Stomach smooth muscle (tissue), 2 donors: ENCODE results near the gene OTUD3.
"Not testable (repeated sequence)": the region's sequence is repeated elsewhere in the genome, so short reads cannot be mapped to it uniquely, and the experiment has no call there.

ENCODE experiments used
- H3K27ac ChIP-seq: one replicate; pipeline ENCODE4 v1.7.0; 2013; ENCODE audit warnings: mild to moderate bottlenecking, low read length, inconsistent platforms
- H3K27me3 ChIP-seq, 2 donors: one replicate each; pipeline ENCODE4 v1.7.0; 2013; ENCODE audit warnings: low read length in 2 of 2; ENCODE audit not compliant: insufficient read depth in 2 of 2, control insufficient read depth in 1 of 2
- H3K36me3 ChIP-seq, 2 donors: one replicate each; pipeline ENCODE4 v1.7.0; 2013; ENCODE audit warnings: low read length in 2 of 2; ENCODE audit not compliant: control insufficient read depth in 2 of 2, insufficient read depth in 2 of 2
- H3K4me1 ChIP-seq: one replicate; pipeline ENCODE4 v1.7.0; 2013; ENCODE audit warnings: low read length; ENCODE audit not compliant: control insufficient read depth, insufficient read depth
- H3K4me3 ChIP-seq, 2 donors: one replicate each; pipeline ENCODE4 v1.7.0; 2013; ENCODE audit warnings: low read length in 2 of 2
- H3K9ac ChIP-seq, 2 donors: one replicate each; pipeline ENCODE4 v1.7.0; 2013; ENCODE audit warnings: low read length in 2 of 2, mild to moderate bottlenecking in 1 of 2
- H3K9me3 ChIP-seq, 2 donors: one replicate each; pipeline ENCODE4 v1.7.0; 2013; ENCODE audit warnings: low read length in 2 of 2; ENCODE audit not compliant: control insufficient read depth in 2 of 2
- donor health status: healthy.
- donor health status: Pancreatic carcinoma.

Gene OTUD3

GRCh38 chr1:19926296-19927129 is 44.3 kb downstream of the OTUD3 start:
- H3K27ac ChIP-seq: no peak overlapping the region
- peaks cover 0 to 6% of the 10 kb centered on the region in 2 donors for H3K27me3 ChIP-seq
- no peaks in the 10 kb centered on the region for H3K36me3 ChIP-seq

GRCh38 chr1:19927130-19927421 is 44.9 kb downstream of the OTUD3 start:
- not testable (repeated sequence) for H3K27me3 ChIP-seq, H3K27ac ChIP-seq, H3K36me3 ChIP-seq, H3K4me1 ChIP-seq, H3K9ac ChIP-seq, H3K4me3 ChIP-seq
- H3K9me3 ChIP-seq: peaks cover 6 to 11% of the 10 kb centered on the region in 2 donors

More at GRCh38 chr1:19926296-19927129, 44.3 kb downstream of the OTUD3 start:
- Histone ChIP-seq H3K4me1 (no peaks in the 10 kb centered on the region), H3K9ac (no peak overlapping the region), H3K4me3 (no peak overlapping the region), H3K9me3 (peaks cover 5 to 10% of the 10 kb centered on the region in 2 donors)

GRCh38 chr1:19932866-19933265 is 50.7 kb downstream of the OTUD3 start:
- H3K27me3 ChIP-seq: no peaks in the 10 kb centered on the region
- no peak overlapping the region for H3K4me3 ChIP-seq
- no peak overlapping the region for H3K9ac ChIP-seq
- no peaks in the 10 kb centered on the region for H3K4me1 ChIP-seq
- peaks cover 20 to 22% of the 10 kb centered on the region in 2 donors for H3K9me3 ChIP-seq
- H3K27ac ChIP-seq: no peak overlapping the region
- no peaks in the 10 kb centered on the region for H3K36me3 ChIP-seq

- no peak overlapping the region for H3K9ac ChIP-seq
- no peaks in the 10 kb centered on the region for H3K36me3 ChIP-seq
- no peaks in the 10 kb centered on the region for H3K4me1 ChIP-seq
- H3K9me3 ChIP-seq: peaks cover 20 to 22% of the 10 kb centered on the region in 2 donors
- H3K27me3 ChIP-seq: no peaks in the 10 kb centered on the region
- H3K4me3 ChIP-seq: no peak overlapping the region
- no peak overlapping the region for H3K27ac ChIP-seq
Measured at GRCh38 chr1:19934336-19934735, 52.1 kb downstream of the OTUD3 start.

- H3K27me3 ChIP-seq: no peaks in the 10 kb centered on the region
- H3K27ac ChIP-seq: no peak overlapping the region
- H3K9ac ChIP-seq: no peak overlapping the region
- no peaks in the 10 kb centered on the region for H3K4me1 ChIP-seq
- peaks cover 15 to 18% of the 10 kb centered on the region in 2 donors for H3K9me3 ChIP-seq
- no peaks in the 10 kb centered on the region for H3K36me3 ChIP-seq
- H3K4me3 ChIP-seq: no peak overlapping the region
Measured at GRCh38 chr1:19936061-19936750, 54.0 kb downstream of the OTUD3 start.

GRCh38 chr1:19938472-19938871 is 56.3 kb downstream of the OTUD3 start:
- H3K9ac ChIP-seq: no peak overlapping the region
- no peaks in the 10 kb centered on the region for H3K36me3 ChIP-seq
- H3K27me3 ChIP-seq: no peaks in the 10 kb centered on the region
- peaks cover 0 to 3% of the 10 kb centered on the region in 2 donors for H3K9me3 ChIP-seq
- H3K27ac ChIP-seq: no peak overlapping the region
- no peak overlapping the region for H3K4me3 ChIP-seq
- H3K4me1 ChIP-seq: no peaks in the 10 kb centered on the region

GRCh38 chr1:19940486-19941205 is 58.5 kb downstream of the OTUD3 start:
- H3K9me3 ChIP-seq: no peaks in the 10 kb centered on the region
- no peaks in the 10 kb centered on the region for H3K4me1 ChIP-seq
- H3K27ac ChIP-seq: no peak overlapping the region
- no peak overlapping the region for H3K4me3 ChIP-seq
- H3K27me3 ChIP-seq: peaks cover 0 to 3% of the 10 kb centered on the region in 2 donors
- no peaks in the 10 kb centered on the region for H3K36me3 ChIP-seq
- H3K9ac ChIP-seq: no peak overlapping the region

- no peak overlapping the region for H3K9ac ChIP-seq
- no peaks in the 10 kb centered on the region for H3K9me3 ChIP-seq
- H3K4me1 ChIP-seq: no peaks in the 10 kb centered on the region
- H3K27me3 ChIP-seq: peaks cover 0 to 5% of the 10 kb centered on the region in 2 donors
- H3K27ac ChIP-seq: no peak overlapping the region
- H3K4me3 ChIP-seq: no peak overlapping the region
- H3K36me3 ChIP-seq: no peaks in the 10 kb centered on the region
Measured at GRCh38 chr1:19941206-19941568, 59.0 kb downstream of the OTUD3 start.

GRCh38 chr1:19942088-19942487 is 59.9 kb downstream of the OTUD3 start:
- Histone ChIP-seq H3K4me3 (no peak overlapping the region), H3K27ac (no peak overlapping the region), H3K9me3 (no peaks in the 10 kb centered on the region), H3K9ac (no peak overlapping the region), H3K27me3 (peaks cover 0 to 5% of the 10 kb centered on the region in 2 donors), H3K4me1 (no peaks in the 10 kb centered on the region), H3K36me3 (no peaks in the 10 kb centered on the region)

GRCh38 chr1:19942657-19943056 is 60.5 kb downstream of the OTUD3 start:
- H3K9me3 ChIP-seq: no peaks in the 10 kb centered on the region
- H3K36me3 ChIP-seq: no peaks in the 10 kb centered on the region
- no peaks in the 10 kb centered on the region for H3K4me1 ChIP-seq
- no peak overlapping the region for H3K27ac ChIP-seq
- H3K9ac ChIP-seq: no peak overlapping the region
- peaks cover 0 to 5% of the 10 kb centered on the region in 2 donors for H3K27me3 ChIP-seq
- H3K4me3 ChIP-seq: no peak overlapping the region
